Measurements from ENCODE around the gene KCNS3.

The KCNS3 gene

GRCh38 chr2:17972991-17973390, 94.5 kb downstream of the KCNS3 start:
- no peak for DNase-seq
- intact Hi-C loops (cut with DNase I): no loop called here

GRCh38 chr2:17975401-17975800, 96.9 kb downstream of the KCNS3 start:
- no peak for DNase-seq
- intact Hi-C loops (cut with DNase I): no loop called here

- no peak for DNase-seq
- intact Hi-C loops (cut with DNase I): no loop called here
Measured at GRCh38 chr2:17976871-17977746, 98.6 kb downstream of the KCNS3 start.

- no peak for DNase-seq
- intact Hi-C loops (cut with DNase I): no loop called here
Measured at GRCh38 chr2:17979707-17980106, 101.2 kb downstream of the KCNS3 start.

GRCh38 chr2:17981936-17982335, 103.5 kb downstream of the KCNS3 start:
- DNase-seq: no peak
- intact Hi-C loops (cut with DNase I): no loop called here
